A549 treated with AZD9567 at 1 μM for 4 hours (cell line): ENCODE results near the gene CARD6. TPM values are rescaled to one million over a fixed set of nuclear protein-coding genes. Genes with fewer than 3 reads are reported as not detected.

Experiments
- total RNA-seq: library from RNA; stranded (reverse); fragments of 200-300 nt; extraction: Qiagen RNA extraction; gene quantifications from 5 replicates; pipeline ENCODE4 v1.2.3, GENCODE V29; 2022; ENCODE audit not compliant: insufficient read depth

The CARD6 gene
- 2.0 to 2.7 TPM (median 2.2 TPM) in 5 replicates for total RNA-seq

GRCh38 chr5:40841068-40841805, at the start of gene CARD6:
CARD6 (plus strand) TSS chr5:40841367; CDS start chr5:40841383, 16 bp downstream.

GRCh38 chr5:40798012-40798800, 43.0 kb upstream of the CARD6 start, which contains the start of gene PRKAA1:
PRKAA1 (minus strand) TSS chr5:40798374; CDS start chr5:40798189, 185 bp downstream.

GRCh38 chr5:40834849-40835787, 6.0 kb upstream of the CARD6 start, which contains the start of gene RPL37:
RPL37 (minus strand) TSS chr5:40835222; CDS start chr5:40835185, 37 bp downstream.

GRCh38 chr5:40909264-40909663, 68.1 kb downstream of the CARD6 start, which contains the start of gene C7:
C7 (plus strand) TSS chr5:40909497; CDS start chr5:40909611, 114 bp downstream.

Other genes starting within 250 kb of the CARD6 start
- 2.6 to 3.9 TPM (median 3.3 TPM) in 5 replicates for gene PTGER4, start 161.5 kb upstream of the CARD6 start, total RNA-seq
- 6.3 to 14.9 TPM (median 9.4 TPM) in 5 replicates for gene TTC33, start 85.4 kb upstream of the CARD6 start, total RNA-seq
- 31.6 to 115 TPM (median 41.5 TPM) in 5 replicates for gene PRKAA1, start 43.0 kb upstream of the CARD6 start, total RNA-seq
- gene RPL37, start 6.1 kb upstream of the CARD6 start, total RNA-seq, result 2,734 to 3,230 TPM (median 2,781 TPM) in 5 replicates
- gene C7, start 68.1 kb downstream of the CARD6 start, total RNA-seq, result not detected in 5 replicates
- gene MROH2B, start 230.0 kb downstream of the CARD6 start, total RNA-seq, result not detected in 5 replicates